Breast epithelium (tissue), 4 donors: ENCODE measurements around the gene PER2. TPM values are rescaled to one million over a fixed set of nuclear protein-coding genes. Genes with fewer than 3 reads are reported as not detected.

Experiments used
- DNase-seq, 2 donors: peaks; one replicate each; pipeline ENCODE4 v3.0.0-alpha.2; 2019; ENCODE audit warnings: low spot score in 2 of 2
- H3K27ac ChIP-seq, 2 donors: fragments of 200-600 bp; sonication (generic) in 1 of 2; one replicate each; pipeline ENCODE4 v1.5.1; 2016 to 2019; ENCODE audit warnings: mild to moderate bottlenecking in 1 of 2
- H3K27me3 ChIP-seq, 2 donors: fragments of 200-600 bp; sonication (generic) in 1 of 2; one replicate each; pipeline versions ENCODE4 v1.5.1 to v1.6.0; 2017 to 2019; ENCODE audit warnings: control low read depth in 1 of 2, mild to moderate bottlenecking in 1 of 2
- H3K36me3 ChIP-seq: fragments of 200-600 bp; one replicate; pipeline ENCODE4 v1.5.1; 2019
- H3K4me1 ChIP-seq, 2 donors: fragments of 200-600 bp; sonication (generic); one replicate each; pipeline ENCODE4 v1.5.1; 2016 to 2019; ENCODE audit warnings: control low read depth in 1 of 2
- H3K4me3 ChIP-seq, 3 donors: fragments of 200-600 bp; sonication (generic); 1 replicate in 2 of 3; 2 replicates in 1 of 3; pipeline ENCODE4 v1.5.1; 2016 to 2019; ENCODE audit warnings: mild to moderate bottlenecking in 3 of 3, moderate library complexity in 2 of 3
- H3K9me3 ChIP-seq, 2 donors: fragments of 200-600 bp; sonication (generic) in 1 of 2; one replicate each; pipeline ENCODE4 v1.5.1; 2016 to 2019; ENCODE audit warnings: control low read depth in 1 of 2
- CTCF ChIP-seq, 3 donors: fragments of 450-650 bp; IDR thresholded peaks; one replicate each; pipeline ENCODE4 v1.5.1; 2016 to 2017; ENCODE audit warnings: antibody characterized with exemption in 3 of 3, mild to moderate bottlenecking in 3 of 3, moderate library complexity in 3 of 3
- POLR2A ChIP-seq: fragments of 450-650 bp; IDR thresholded peaks from one replicate; pipeline ENCODE4 v1.6.1; 2016; ENCODE audit warnings: antibody characterized with exemption, mild to moderate bottlenecking, moderate library complexity
- POLR2AphosphoS5 ChIP-seq, 3 donors: sonication (generic); formaldehyde crosslinking; IDR thresholded peaks; one replicate each; pipeline ENCODE4 v1.6.1; 2017; ENCODE audit warnings: antibody characterized with exemption in 3 of 3
- intact Hi-C: fragments of 100-400 bp; cut with DNase I; formaldehyde crosslinking; loops from one replicate; pipeline ENCODE4 v1.15.1; 2023; ENCODE audit warnings: low total_unique reads
- total RNA-seq, 3 donors: library from RNA; depleted of rRNA; stranded (reverse); fragments of >200 nt; gene quantifications; one replicate each; pipeline ENCODE4 v1.1.0, GENCODE V29; 2016

PER2 gene
- total RNA-seq, 3 donors from 2014 or later: 14.1 to 29.7 (median 16.1) TPM

GRCh38 chr2:238230699-238231098, 57.7 kb downstream of the PER2 start:
- H3K27ac ChIP-seq: no peak overlapping the region
- intact Hi-C loops: no loop called here
- H3K4me1 ChIP-seq: no peaks in the 10 kb centered on the region
- peak overlapping the region; percentile 46 to 73 (median 56) for H3K4me3 ChIP-seq
- no peak for DNase-seq
- no peaks in the 10 kb centered on the region for H3K9me3 ChIP-seq
- no peaks in the 10 kb centered on the region for H3K27me3 ChIP-seq
- TF ChIP-seq POLR2A (no peak), CTCF (IDR thresholded peaks at IDR 0.05) (no peak), POLR2AphosphoS5 (IDR thresholded peaks at IDR 0.05) (no peak)
- H3K36me3 ChIP-seq: no peaks in the 10 kb centered on the region

GRCh38 chr2:238228700-238229099, 59.7 kb downstream of the PER2 start:
- no peak overlapping the region for H3K4me3 ChIP-seq
- TF ChIP-seq POLR2AphosphoS5 (IDR thresholded peaks at IDR 0.05) (no peak), CTCF (IDR thresholded peaks at IDR 0.05) (no peak), POLR2A (no peak)
- H3K9me3 ChIP-seq: no peaks in the 10 kb centered on the region
- H3K36me3 ChIP-seq: no peaks in the 10 kb centered on the region
- no peak overlapping the region for H3K27ac ChIP-seq
- no peak for DNase-seq
- H3K4me1 ChIP-seq: no peaks in the 10 kb centered on the region
- H3K27me3 ChIP-seq: no peaks in the 10 kb centered on the region
- intact Hi-C loops: no loop called here

DNA sequence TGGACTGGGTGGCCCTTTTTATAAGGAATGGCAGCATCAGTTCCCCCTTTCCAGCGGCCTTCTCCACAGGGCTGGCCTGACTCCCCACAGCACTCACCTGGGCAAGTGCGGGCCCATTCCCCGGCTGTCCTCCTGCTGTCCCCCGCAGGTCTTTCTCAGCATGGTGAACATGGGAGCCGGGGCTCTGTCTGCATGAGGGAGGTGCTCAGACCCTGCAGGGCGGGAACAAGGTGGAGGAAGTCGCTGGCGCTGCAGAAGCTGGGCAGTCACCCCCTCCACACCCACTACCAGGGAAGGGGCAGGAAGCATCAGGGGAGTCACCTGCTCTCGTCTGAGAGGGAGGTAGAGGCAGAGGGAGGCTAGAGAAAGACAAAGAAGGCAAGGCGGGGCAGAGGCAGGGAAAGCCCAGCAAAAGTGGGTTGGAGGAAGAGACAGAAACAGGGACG, 60.8 kb downstream of the PER2 start:
- H3K4me3 ChIP-seq: no peak overlapping the region
- H3K4me1 ChIP-seq: no peaks in the 10 kb centered on the region
- no peaks in the 10 kb centered on the region for H3K36me3 ChIP-seq
- H3K9me3 ChIP-seq: no peaks in the 10 kb centered on the region
- intact Hi-C loops: no loop called here
- H3K27me3 ChIP-seq: no peaks in the 10 kb centered on the region
- TF ChIP-seq CTCF (IDR thresholded peaks at IDR 0.05) (no peak), POLR2AphosphoS5 (IDR thresholded peaks at IDR 0.05) (no peak), POLR2A (no peak)
- H3K27ac ChIP-seq: no peak overlapping the region
- no peak for DNase-seq

GRCh38 chr2:238226698-238227586, 61.5 kb downstream of the PER2 start:
- Histone ChIP-seq H3K4me3 (no peak overlapping the region), H3K27me3 (no peaks in the 10 kb centered on the region), H3K9me3 (no peaks in the 10 kb centered on the region), H3K27ac (no peak overlapping the region), H3K4me1 (no peaks in the 10 kb centered on the region), H3K36me3 (no peaks in the 10 kb centered on the region)
- no peak for DNase-seq
- intact Hi-C loops: no loop called here
- TF ChIP-seq CTCF (IDR thresholded peaks at IDR 0.05): no peak
- no peak for TF ChIP-seq POLR2A
- TF ChIP-seq POLR2AphosphoS5 (IDR thresholded peaks at IDR 0.05): no peak

DNA sequence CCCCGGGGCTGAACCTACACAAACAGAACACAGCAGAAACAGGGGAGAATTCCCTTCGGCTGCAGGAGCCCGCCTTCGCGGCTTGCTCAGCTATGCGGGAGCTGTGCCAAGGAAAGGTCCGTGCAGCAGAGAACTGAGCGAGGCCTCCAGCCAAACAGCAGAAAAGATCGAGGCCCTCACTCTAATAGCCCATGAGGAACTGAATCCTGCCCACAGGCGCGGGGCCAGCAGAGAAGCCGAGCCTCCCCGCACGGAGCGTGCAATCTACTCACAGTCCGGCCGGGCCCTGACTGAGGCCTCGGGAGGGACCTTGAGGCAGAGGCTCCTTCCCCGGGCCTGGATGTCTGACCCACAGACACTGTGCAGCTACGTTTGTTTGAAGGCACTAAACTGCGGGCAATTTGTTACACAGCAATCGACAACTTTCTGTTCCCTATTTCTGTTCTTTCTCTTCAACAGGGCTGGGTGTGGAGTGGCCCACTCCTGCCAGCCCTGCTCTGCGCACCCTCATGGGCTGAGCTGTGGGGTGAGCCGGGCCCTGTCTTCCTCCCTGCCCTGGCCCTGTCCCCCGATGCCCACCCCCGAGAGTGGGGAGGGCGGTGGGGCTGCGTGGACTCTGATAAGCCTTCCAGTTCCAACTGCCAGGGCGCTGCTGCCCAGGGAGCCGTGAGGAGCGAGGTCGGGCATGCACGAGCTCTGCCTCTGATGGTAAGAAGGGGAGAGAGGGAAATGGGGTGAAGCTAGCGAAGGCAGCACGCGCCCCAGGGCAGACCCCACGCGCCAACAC, 62.3 kb downstream of the PER2 start:
- DNase-seq: no peak
- no peak for TF ChIP-seq CTCF (IDR thresholded peaks at IDR 0.05)
- TF ChIP-seq POLR2A: no peak
- no peak for TF ChIP-seq POLR2AphosphoS5 (IDR thresholded peaks at IDR 0.05)

More for the DNA sequence above, 62.3 kb downstream of the PER2 start:
- no peaks in the 10 kb centered on the region for H3K36me3 ChIP-seq
- H3K27me3 ChIP-seq: no peaks in the 10 kb centered on the region
- H3K27ac ChIP-seq: no peak overlapping the region
- intact Hi-C loops: no loop called here
- H3K4me1 ChIP-seq: no peaks in the 10 kb centered on the region
- no peak overlapping the region for H3K4me3 ChIP-seq
- no peaks in the 10 kb centered on the region for H3K9me3 ChIP-seq
